Stimulated activated CD4-positive, alpha-beta T cell treated with anti-CD3 and anti-CD28 coated beads, Interleukin-1b, Interleukin-23, amount 100 ng/mL, for 1 hour (primary cell): ENCODE results near the gene BUB1.
"Not testable (repeated sequence)": the region's sequence is repeated elsewhere in the genome, so short reads cannot be mapped to it uniquely, and the experiment has no call there.

Source experiments
- DNase-seq, 2 donors: peaks; one replicate each; pipeline ENCODE4 v3.0.0-alpha.2; 2020; ENCODE audit warnings: low read depth in 2 of 2

Gene BUB1

GRCh38 chr2:110677530-110678456 is at the start of gene BUB1:
TSS of gene BUB1 (minus strand) at chr2:110678063. CDS start at chr2:110677995, 68 bp downstream.
- peak; percentile 87 to 88 for DNase-seq

- no peak for DNase-seq
These were observed 48.4 kb upstream of the BUB1 start for GRCh38 chr2:110726285-110726684.

GRCh38 chr2:110725859-110726258 is 48.0 kb upstream of the BUB1 start:
- DNase-seq: no peak

GRCh38 chr2:110725370-110725769 is 47.5 kb upstream of the BUB1 start:
- DNase-seq: no peak

- no peak for DNase-seq
These were observed 47.0 kb upstream of the BUB1 start for GRCh38 chr2:110724820-110725219.

GRCh38 chr2:110720547-110720946 is 42.7 kb upstream of the BUB1 start:
- DNase-seq: no peak

GRCh38 chr2:110718990-110719389 is 41.1 kb upstream of the BUB1 start:
- DNase-seq: no peak

GRCh38 chr2:110718382-110718781 is 40.5 kb upstream of the BUB1 start:
- DNase-seq: no peak

GRCh38 chr2:110717734-110718133 is 39.9 kb upstream of the BUB1 start:
- DNase-seq: no peak

- no peak for DNase-seq
These were observed 39.2 kb upstream of the BUB1 start for GRCh38 chr2:110716959-110717645.

GRCh38 chr2:110714452-110715224 is 36.8 kb upstream of the BUB1 start:
- DNase-seq: no peak

- no peak for DNase-seq
These were observed 35.9 kb upstream of the BUB1 start for GRCh38 chr2:110713513-110714362.

- no peak for DNase-seq
These were observed 34.9 kb upstream of the BUB1 start for GRCh38 chr2:110712737-110713136.

GRCh38 chr2:110708455-110708854 is 30.6 kb upstream of the BUB1 start:
- no peak for DNase-seq

GRCh38 chr2:110707386-110707965 is 29.6 kb upstream of the BUB1 start:
- no peak for DNase-seq

- DNase-seq: no peak
These were observed 24.9 kb upstream of the BUB1 start for GRCh38 chr2:110702514-110703380.

- DNase-seq: not testable (repeated sequence)
These were observed 20.4 kb upstream of the BUB1 start for GRCh38 chr2:110698253-110698652.

GRCh38 chr2:110695146-110695898 is 17.5 kb upstream of the BUB1 start:
- not testable (repeated sequence) for DNase-seq

GRCh38 chr2:110691612-110692258 is 13.9 kb upstream of the BUB1 start:
- DNase-seq: no peak
